D721Med (cell line): ENCODE results near the gene CNTNAP2.

Source experiments
- DNase-seq: peaks from one replicate; pipeline ENCODE4 v3.0.0; 2011; ENCODE audit warnings: low spot score; ENCODE audit not compliant: insufficient read length
- FAIRE-seq: peaks from 2 replicates; lab custom pipeline; 2011; peaks lifted over from hg19 to GRCh38; lab: Jason Lieb, UNC
- CTCF ChIP-seq: IDR thresholded peaks from 2 replicates; pipeline ENCODE4 v1.5.1; 2012; ENCODE audit warnings: mild to moderate bottlenecking, control low read depth; ENCODE audit not compliant: insufficient read depth; ENCODE audit errors: missing control alignments

Gene CNTNAP2

GRCh38 chr7:147423875-147424274 is 1307.3 kb downstream of the CNTNAP2 start:
- no peak for TF ChIP-seq CTCF
- no peak for FAIRE-seq
- no peak for DNase-seq

- no peak for FAIRE-seq
- TF ChIP-seq CTCF, result no peak
These were observed 1311.5 kb downstream of the CNTNAP2 start for GRCh38 chr7:147428075-147428474.

GRCh38 chr7:147429961-147430360 is 1313.4 kb downstream of the CNTNAP2 start:
- no peak for TF ChIP-seq CTCF
- FAIRE-seq (no peak), DNase-seq (no peak)

More at GRCh38 chr7:147428075-147428474, 1311.5 kb downstream of the CNTNAP2 start:
- DNase-seq, result no peak

- DNase-seq (no peak), FAIRE-seq (peak; percentile 11)
- peak; percentile 78 for TF ChIP-seq CTCF
These were observed 1315.5 kb downstream of the CNTNAP2 start for GRCh38 chr7:147432079-147432478.

GRCh38 chr7:147432576-147432975 is 1316.0 kb downstream of the CNTNAP2 start:
- FAIRE-seq (peak; percentile 41), DNase-seq (no peak)
- TF ChIP-seq CTCF, result no peak

GRCh38 chr7:147436718-147437117 is 1320.1 kb downstream of the CNTNAP2 start:
- FAIRE-seq (no peak), DNase-seq (no peak)
- TF ChIP-seq CTCF, result no peak

GRCh38 chr7:147438216-147438615 is 1321.6 kb downstream of the CNTNAP2 start:
- DNase-seq (no peak), FAIRE-seq (no peak)
- TF ChIP-seq CTCF, result no peak
